ENCODE measurements around the gene ACOT7.

The ACOT7 gene

DNA sequence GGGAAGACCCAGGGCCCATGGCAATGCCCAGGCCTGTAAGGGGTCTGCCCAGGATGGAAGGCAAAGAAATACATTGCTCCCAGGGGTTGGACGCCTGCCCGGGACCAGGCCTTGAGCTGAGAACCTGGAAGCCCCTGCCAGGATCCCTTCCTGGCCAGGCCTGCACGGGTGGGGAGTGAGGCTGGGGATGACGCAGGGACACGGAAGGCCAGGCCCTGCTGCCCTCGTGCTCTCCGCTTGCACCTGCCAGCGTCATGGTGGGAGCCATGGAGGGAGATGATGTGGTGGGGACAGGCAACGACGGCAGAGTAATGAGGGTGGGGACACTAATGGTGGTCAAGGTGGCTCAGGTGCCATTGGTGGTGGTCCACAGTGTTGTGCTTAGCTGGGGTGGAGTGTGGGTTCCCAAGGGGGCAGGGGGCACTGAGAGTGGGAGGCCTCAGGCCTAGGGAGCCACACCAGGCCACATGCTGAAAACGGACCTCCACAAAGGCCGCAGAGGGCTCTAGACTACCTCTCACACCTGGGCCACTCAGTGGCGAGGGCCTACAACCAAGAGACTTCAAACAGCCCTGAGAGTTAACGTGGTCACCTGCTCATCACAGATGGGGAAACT lies 145.3 kb downstream of the ACOT7 start:
- H3K4me3 ChIP-seq (ENCODE audit: low read length): no peak overlapping the region
- DNase-seq (ENCODE audit: low read depth, low spot score): no peak

- H3K4me3 ChIP-seq (ENCODE audit: low read length): no peak overlapping the region
- DNase-seq (ENCODE audit: low read depth, low spot score): no peak
These were observed 145.9 kb downstream of the ACOT7 start for GRCh38 chr1:6247651-6248050.

DNA sequence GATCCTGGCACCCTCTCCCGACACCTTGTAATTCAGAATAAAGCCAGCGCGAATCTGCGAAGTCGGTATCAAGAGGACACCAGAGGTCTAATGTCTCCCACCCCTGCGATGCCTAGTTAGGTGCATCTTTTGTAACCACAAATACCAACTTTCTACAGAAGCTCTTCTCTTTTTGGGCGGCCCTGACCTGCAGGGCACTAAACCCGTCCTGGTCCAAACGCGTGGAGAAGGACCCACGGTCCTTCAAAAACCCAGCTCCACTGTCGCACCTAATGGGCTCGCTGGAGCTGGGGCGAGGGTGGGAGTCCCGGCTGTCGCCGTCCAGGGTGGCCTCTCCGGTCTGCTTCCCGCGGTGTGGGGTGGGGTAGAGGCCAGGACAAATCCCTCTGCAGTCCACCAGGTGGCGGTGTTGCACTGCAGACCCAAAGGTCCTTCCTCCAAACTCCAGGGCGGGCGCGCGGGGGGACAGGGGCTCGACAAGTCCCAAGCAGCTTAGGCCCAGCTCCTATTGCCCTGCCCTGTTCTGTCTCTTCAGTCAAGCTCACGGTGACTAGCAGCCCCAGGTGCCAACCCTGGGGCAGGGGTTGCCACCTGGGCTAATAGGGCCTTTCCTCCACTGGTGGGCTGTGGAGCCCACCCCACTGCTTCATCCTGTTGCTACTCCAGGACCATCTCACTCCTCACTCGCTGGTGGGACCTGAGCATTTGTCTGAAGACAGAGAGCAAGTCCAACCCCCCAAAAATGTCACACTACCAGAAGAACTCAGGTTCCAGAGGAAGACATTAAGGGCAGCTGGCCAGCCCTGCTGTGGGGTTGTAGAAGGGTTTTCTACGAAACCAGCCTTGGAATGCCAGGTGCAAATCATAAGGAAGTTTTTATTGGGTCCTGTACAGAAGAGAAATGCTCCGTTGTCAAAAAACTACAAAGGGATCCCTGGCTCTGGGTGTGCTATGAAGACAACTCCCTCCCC lies 146.8 kb downstream of the ACOT7 start:
- no peak overlapping the region for H3K4me3 ChIP-seq (ENCODE audit: low read length)
- peak; percentile 61 for DNase-seq (ENCODE audit: low read depth, low spot score)

DNA sequence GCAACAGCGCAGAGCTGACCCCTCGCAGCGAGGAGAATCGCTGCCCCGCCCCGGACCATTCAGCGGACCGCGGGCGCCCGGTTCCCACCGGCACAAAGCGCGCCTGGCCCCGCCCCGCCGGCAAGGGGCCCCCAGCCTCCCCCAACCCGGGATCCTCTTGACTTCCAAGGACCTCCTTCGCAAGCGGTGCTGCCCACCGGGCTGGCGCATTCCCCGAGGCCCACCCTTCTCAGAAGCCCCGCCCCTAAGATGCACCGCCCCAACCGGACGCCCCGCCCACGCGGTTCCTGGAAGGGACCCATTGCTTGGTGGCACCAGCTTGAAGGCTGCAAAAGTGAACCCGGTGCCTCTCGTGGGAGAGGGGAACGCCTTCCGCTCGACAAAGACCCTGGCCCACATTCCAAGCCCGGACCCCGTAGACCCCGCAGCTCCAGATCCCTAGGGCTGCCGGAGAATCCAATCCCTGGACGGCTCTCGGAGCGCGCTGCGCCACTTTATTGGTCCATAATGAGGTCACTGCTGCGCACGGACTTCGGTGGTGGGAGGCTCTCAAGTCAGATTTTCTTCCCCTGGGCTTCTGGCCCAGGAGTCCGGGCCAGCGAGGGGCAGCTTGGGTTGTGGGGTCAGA lies 147.6 kb downstream of the ACOT7 start:
- H3K4me3 ChIP-seq (ENCODE audit: low read length): no peak overlapping the region
- no peak for DNase-seq (ENCODE audit: low read depth, low spot score)

DNA sequence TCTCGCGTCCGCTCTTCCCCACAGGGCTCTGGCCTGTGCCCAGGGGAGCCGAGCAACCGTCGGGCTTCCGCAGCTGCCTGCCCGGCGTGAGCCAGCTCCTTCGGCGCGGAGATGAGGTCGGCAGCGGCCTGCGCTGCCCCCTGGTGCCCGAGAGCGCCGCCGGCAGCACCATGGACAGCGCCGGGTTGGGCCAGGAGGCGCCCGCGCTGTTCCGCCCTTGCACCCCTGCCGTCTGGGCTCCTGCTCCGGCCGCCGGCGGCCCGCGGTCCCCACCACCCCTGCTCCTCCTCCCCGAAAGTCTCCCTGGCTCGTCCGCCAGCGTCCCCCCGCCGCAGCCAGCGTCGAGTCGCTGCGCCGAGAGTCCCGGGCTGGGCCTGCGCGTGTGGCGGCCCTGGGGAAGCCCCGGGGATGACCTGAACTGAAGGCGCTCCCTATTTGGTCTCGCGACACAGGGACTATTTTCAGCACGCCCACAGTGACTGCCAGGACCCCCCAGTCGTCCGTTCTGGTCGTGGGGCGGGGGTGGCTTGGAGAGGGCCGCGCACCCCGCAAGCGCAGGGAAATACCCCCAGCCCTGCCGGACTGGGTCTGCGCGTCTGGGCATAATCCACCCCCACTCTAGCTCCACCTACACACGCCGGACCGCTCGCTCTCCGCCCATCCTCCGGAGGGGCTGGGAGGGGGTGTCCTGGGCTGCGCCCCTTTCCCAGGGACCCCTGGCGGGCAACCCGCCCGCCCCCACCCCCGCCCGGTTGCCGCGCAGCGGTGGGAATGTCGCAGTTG lies 148.3 kb downstream of the ACOT7 start:
- H3K4me3 ChIP-seq (ENCODE audit: low read length): no peak overlapping the region
- peak; percentile 58 for DNase-seq (ENCODE audit: low read depth, low spot score)

- DNase-seq (ENCODE audit: low read depth, low spot score): no peak
- no peak overlapping the region for H3K4me3 ChIP-seq (ENCODE audit: low read length)
These were observed 149.0 kb downstream of the ACOT7 start for GRCh38 chr1:6244401-6245049.

DNA sequence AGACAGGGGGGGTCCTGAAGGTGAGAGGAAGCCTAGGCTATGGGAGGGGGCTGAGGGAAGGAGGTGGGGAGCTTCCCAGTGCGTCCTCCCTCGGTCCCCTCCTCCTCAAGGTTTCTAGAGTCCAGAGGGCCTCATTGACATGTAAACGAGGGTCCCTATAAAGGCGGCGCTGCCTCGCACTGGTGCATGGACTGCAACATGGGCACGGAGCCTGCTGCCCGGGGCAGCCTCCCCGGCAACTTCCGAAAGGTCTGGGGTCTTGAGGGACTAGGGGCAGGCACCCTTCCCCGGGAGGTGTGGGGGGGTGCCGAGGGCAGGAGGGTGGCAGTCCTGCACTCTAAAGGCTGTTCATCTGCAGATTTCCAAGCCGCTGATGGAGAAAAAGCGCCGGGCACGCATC lies 149.6 kb downstream of the ACOT7 start, which contains the start of gene HES3:
Gene HES3 (plus strand): TSS at position 187 of the 400 bp plus-strand sequence. CDS start 187 bp downstream, at position 374.
- no peak within 1 kb of the TSS for H3K4me3 ChIP-seq (ENCODE audit: low read length)
- DNase-seq (ENCODE audit: low read depth, low spot score): no peak

- DNase-seq (ENCODE audit: low read depth, low spot score): no peak
- no peak overlapping the region for H3K4me3 ChIP-seq (ENCODE audit: low read length)
These were observed 150.3 kb downstream of the ACOT7 start for GRCh38 chr1:6243053-6243834.

DNA sequence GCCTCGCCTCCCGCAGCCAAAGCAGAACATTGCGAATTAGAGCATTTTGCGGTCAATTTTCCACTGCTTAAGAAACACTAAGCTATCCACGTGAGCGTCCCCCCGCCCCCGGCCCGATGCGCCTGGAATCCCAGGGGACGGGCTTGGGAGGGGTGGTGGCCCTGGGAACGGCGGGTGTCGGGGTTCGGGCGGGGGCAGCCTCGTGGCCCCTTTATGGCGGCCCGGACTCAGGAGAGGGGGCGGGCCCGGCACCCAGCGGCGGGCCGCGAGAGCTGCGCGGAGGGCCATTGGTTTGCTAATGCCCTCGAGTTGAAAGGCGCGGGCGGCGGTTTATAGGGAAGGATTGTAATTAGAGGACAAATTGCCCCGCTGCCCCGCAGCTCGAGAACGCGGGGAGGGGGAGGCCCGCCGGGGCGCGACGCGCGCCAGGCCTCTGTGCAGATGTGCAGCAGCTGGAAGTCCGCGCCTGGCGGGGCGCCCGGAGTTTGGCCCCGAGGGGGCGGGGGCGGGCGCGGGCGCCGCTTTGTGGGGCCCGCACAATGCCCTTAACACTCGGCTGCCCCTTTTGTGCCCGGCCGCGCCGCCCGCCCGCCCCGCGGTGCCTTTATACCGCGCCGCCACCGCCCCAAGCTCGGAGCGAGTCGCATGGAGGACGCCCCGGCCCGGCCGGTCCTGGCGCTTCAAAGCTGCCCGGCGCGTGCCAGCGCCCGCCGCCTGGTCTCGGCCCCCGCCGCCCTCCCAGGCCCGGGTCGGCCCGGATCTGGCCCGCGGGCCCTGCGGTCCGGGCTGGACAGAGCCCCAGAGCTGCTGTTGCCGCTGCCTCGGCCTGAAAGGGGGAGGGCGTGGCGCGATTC lies 151.5 kb downstream of the ACOT7 start:
- no peak overlapping the region for H3K4me3 ChIP-seq (ENCODE audit: low read length)
- DNase-seq (ENCODE audit: low read depth, low spot score): no peak

- no peak overlapping the region for H3K4me3 ChIP-seq (ENCODE audit: low read length)
- DNase-seq (ENCODE audit: low read depth, low spot score): no peak
These were observed 152.3 kb downstream of the ACOT7 start for GRCh38 chr1:6241107-6241886.

GRCh38 chr1:6239950-6240768 lies 153.4 kb downstream of the ACOT7 start:
- no peak overlapping the region for H3K4me3 ChIP-seq (ENCODE audit: low read length)
- no peak for DNase-seq (ENCODE audit: low read depth, low spot score)

DNA sequence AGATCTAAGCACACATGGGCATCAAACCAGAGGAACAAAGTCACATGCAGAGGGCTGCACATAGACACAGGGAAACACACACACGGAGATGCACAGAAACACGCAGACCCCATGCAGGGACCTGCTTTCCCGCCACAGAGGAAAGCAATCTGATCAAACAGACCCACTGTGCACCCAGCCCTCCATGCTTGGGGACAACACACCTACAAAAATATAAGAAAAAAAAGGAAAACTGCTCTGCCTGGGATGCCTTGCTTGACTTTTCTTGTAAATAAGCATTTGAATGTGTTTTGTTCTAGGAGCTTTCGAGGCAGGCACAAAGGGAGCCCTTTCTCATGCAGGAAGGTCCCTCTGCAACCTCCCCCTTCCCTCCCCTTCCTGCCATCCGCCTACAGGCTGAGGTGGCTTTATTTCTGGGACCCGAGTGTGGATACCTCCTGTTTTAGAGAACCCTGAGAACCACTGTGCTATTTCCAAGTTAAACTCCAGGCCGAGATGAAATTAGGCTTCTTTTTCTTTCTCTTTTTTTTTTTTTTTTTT lies 154.3 kb downstream of the ACOT7 start:
- no peak overlapping the region for H3K4me3 ChIP-seq (ENCODE audit: low read length)
- DNase-seq (ENCODE audit: low read depth, low spot score): no peak

DNA sequence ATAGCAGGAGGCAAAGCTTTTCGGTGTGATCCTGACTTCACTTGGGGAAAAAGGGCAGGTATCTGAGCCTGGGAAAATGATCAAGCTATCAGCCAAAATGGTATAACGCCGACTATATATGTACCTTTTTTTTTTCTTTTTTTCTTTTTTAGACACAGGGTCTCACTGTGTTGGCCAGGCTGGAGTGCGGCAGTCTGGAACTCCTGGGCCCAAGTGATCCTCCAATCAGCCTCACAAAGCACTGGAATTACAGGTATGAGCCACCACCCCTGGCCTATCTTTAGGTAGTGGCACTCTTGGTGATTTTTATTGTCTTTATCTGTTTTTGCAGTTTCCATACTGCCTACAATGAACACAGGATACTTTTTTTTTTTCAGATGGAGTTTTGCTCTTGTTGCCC lies 156.5 kb downstream of the ACOT7 start:
- DNase-seq (ENCODE audit: low read depth, low spot score): no peak
- H3K4me3 ChIP-seq (ENCODE audit: low read length): no peak overlapping the region

- DNase-seq (ENCODE audit: low read depth, low spot score): no peak
- H3K4me3 ChIP-seq (ENCODE audit: low read length): peak overlapping the region; percentile 89
These were observed 158.3 kb downstream of the ACOT7 start for GRCh38 chr1:6235296-6235677.

DNA sequence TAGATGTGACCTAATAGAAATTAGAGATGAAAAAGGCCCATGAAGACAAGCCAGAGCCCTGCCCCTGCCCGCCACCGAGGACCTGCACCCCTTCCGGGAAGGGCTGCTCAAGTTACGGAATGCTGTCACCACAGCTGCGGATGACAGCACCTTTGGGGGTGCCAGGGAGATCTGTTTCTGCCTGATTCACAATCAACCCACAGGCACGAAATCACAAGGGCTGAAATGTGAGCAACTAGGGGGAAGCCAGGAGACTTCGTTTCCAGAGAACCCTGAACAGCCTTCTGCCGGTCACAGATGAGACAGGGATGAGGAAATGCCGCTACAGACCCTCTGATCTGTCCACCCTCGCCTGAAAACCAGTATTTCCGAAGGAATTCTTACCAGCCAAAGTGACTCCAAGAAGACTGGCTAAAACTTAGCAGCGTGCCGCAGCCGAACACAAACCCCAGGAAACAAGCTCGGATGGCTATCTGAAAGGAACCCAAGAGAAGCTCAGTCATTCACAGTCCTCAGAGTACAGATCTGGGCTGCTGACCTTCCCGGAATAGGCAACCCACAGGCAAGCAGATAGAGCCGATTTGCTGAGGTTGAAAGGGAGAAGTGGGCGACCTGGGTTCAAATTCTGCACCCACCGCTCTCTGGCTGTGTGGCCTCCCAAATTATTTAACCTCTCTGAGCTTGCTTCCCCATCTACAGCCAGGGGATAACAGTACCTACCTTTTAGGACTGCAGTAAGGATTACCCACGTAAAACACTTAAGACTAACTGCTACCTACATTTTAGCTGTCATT lies 158.9 kb downstream of the ACOT7 start:
- DNase-seq (ENCODE audit: low read depth, low spot score): no peak
- peak overlapping the region; percentile 89 for H3K4me3 ChIP-seq (ENCODE audit: low read length)
